K562 (cell line): ENCODE measurements around the gene ZNF280D. TPM values are rescaled to one million over a fixed set of nuclear protein-coding genes. Genes with fewer than 3 reads are reported as not detected.

Source experiments
- ATAC-seq: fragments of 200-7000 bp; cut with Tn5 transposase; 3 replicates; pipeline ENCODE4 v1.9.1; 2020; ENCODE audit warnings: moderate library complexity
- BruUV-seq: library from RNA; stranded (reverse); fragments of 400-500 nt; replicated peaks from 2 replicates; lab custom pipeline; 2021; lab: Mats Ljungman, UMichigan
- CTCF ChIA-PET: fragments of 300-600 bp; formaldehyde crosslinking; extraction: SDS; loops from one replicate; lab custom pipeline; 2021; ENCODE audit warnings: low intra/inter-chr PET ratio; lab: Yijun Ruan, JAX
- POLR2A ChIA-PET: fragments of 300-600, 350-650 bp; sonication (Branson Sonifier 250); formaldehyde crosslinking; extraction: SDS; loops from one replicate; lab custom pipeline; 2021; ENCODE audit warnings: antibody characterized with exemption, inconsistent platforms; lab: Yijun Ruan, JAX
- DNase-seq, 4 experiments: peaks; one replicate each; pipeline versions ENCODE4 v3.0.0 to v3.0.0-alpha.2; 2011 to 2018; ENCODE audit warnings: low spot score in 3 of 4, mixed read lengths in 3 of 4; ENCODE audit errors: extremely low read depth in 1 of 4
- FAIRE-seq: peaks from 2 replicates; lab custom pipeline; 2011; peaks lifted over from hg19 to GRCh38; lab: Jason Lieb, UNC
- H2AFZ ChIP-seq: 2 replicates; pipeline ENCODE4 v1.6.0; 2011; ENCODE audit warnings: low read depth, low read length, control low read depth, inconsistent platforms
- H3K27ac ChIP-seq: fragments of 200-600 bp; 3 replicates; pipeline ENCODE4 v1.8.0; 2011; ENCODE audit warnings: low read depth, mild to moderate bottlenecking, control low read depth, inconsistent platforms, low read length, moderate library complexity, mixed read lengths; ENCODE audit errors: extremely low read depth
- H3K27me3 ChIP-seq, 2 experiments: fragments of 300-600 bp in 1 of 2; 2 replicates in 1 of 2; 3 replicates in 1 of 2; pipeline versions ENCODE4 v1.6.0 to v1.8.0; 2011; ENCODE audit warnings: inconsistent platforms in 2 of 2, low read length in 2 of 2, mild to moderate bottlenecking in 1 of 2, mixed read lengths in 1 of 2, moderate library complexity in 1 of 2; ENCODE audit not compliant: control insufficient read depth in 2 of 2, insufficient read depth in 2 of 2
- H3K36me3 ChIP-seq: fragments of 300-600 bp; 3 replicates; pipeline ENCODE4 v1.8.0; 2011; ENCODE audit warnings: mild to moderate bottlenecking, low read length, inconsistent platforms; ENCODE audit not compliant: control insufficient read depth, insufficient read depth
- H3K4me1 ChIP-seq, 2 experiments: fragments of 200-600 bp in 1 of 2; replicated peaks in 1 of 2; 2 replicates in 1 of 2; 3 replicates in 1 of 2; pipeline versions ENCODE4 v1.5.1 to v1.8.0; 2011; ENCODE audit warnings: inconsistent platforms in 2 of 2, low read length in 2 of 2, mild to moderate bottlenecking in 1 of 2, mixed read lengths in 1 of 2, moderate library complexity in 1 of 2; ENCODE audit not compliant: control insufficient read depth in 2 of 2, insufficient read depth in 2 of 2
- H3K4me2 ChIP-seq: 2 replicates; pipeline ENCODE4 v1.6.1; 2011; ENCODE audit warnings: low read length, control low read depth, inconsistent platforms, mixed read lengths; ENCODE audit not compliant: insufficient read depth
- H3K4me3 ChIP-seq: fragments of 200-600 bp; sonication (generic), shearing (Covaris generic); 2 replicates; pipeline ENCODE4 v1.5.1; 2016; ENCODE audit warnings: control low read depth, inconsistent platforms
- H3K79me2 ChIP-seq: fragments of 200-600 bp; 3 replicates; pipeline ENCODE4 v1.8.0; 2011; ENCODE audit warnings: low read length, inconsistent platforms; ENCODE audit not compliant: control insufficient read depth, insufficient read depth
- H3K9ac ChIP-seq, 2 experiments: 2 replicates each; pipeline versions ENCODE4 v1.6.0 to v1.6.1; 2011; ENCODE audit warnings: low read depth in 2 of 2, low read length in 2 of 2, control low read depth in 1 of 2, inconsistent platforms in 1 of 2, mild to moderate bottlenecking in 1 of 2, mixed read lengths in 1 of 2; ENCODE audit not compliant: insufficient read depth in 1 of 2
- H3K9me1 ChIP-seq: one replicate; pipeline ENCODE4 v1.6.0; 2011; ENCODE audit warnings: inconsistent platforms, mild to moderate bottlenecking, low read length, moderate library complexity; ENCODE audit not compliant: control insufficient read depth, insufficient read depth
- H3K9me3 ChIP-seq: replicated peaks from 2 replicates; pipeline ENCODE4 v1.5.1; 2011; ENCODE audit warnings: low read depth, low read length, inconsistent platforms; ENCODE audit not compliant: control insufficient read depth, insufficient read depth
- H4K20me1 ChIP-seq: replicated peaks from 2 replicates; pipeline ENCODE4 v1.6.1; 2011; ENCODE audit warnings: low read length, inconsistent platforms, mixed read lengths; ENCODE audit not compliant: control insufficient read depth, insufficient read depth
- DACH1 ChIP-seq: fragments of 450-650 bp; IDR thresholded peaks from 2 replicates; pipeline ENCODE4 v1.6.1; 2018; ENCODE audit not compliant: partially characterized antibody
- DNMT1 ChIP-seq: fragments of 450-650 bp; IDR thresholded peaks from 2 replicates; pipeline ENCODE4 v1.6.1; 2016; ENCODE audit warnings: antibody characterized with exemption, mild to moderate bottlenecking
- HDGF ChIP-seq: fragments of 450-650 bp; IDR thresholded peaks from 2 replicates; pipeline ENCODE4 v1.6.1; 2016
- MEF2D ChIP-seq: conservative IDR thresholded peaks from 2 replicates; pipeline ENCODE4 v1.6.1; 2016; ENCODE audit warnings: low read depth, missing genetic modification characterization, missing compliant biosample characterization
- NEUROD1 ChIP-seq: fragments of 150-350 bp; IDR thresholded peaks from 2 replicates; pipeline ENCODE4 v1.6.1; 2014; ENCODE audit warnings: borderline replicate concordance, low read length, low read depth; ENCODE audit not compliant: partially characterized antibody
- RBM15 ChIP-seq: fragments of 200-400 bp; formaldehyde crosslinking; IDR thresholded peaks from 2 replicates; pipeline ENCODE4 v1.6.1; 2018; ENCODE audit warnings: mild to moderate bottlenecking, low read length, moderate library complexity; ENCODE audit not compliant: insufficient read depth
- ZC3H8 ChIP-seq: fragments of 450-650 bp; IDR thresholded peaks from 2 replicates; pipeline ENCODE4 v1.6.1; 2017
- ZNF780A ChIP-seq: fragments of 250-450 bp; sonication (Bioruptor Pico); IDR thresholded peaks from 2 replicates; pipeline ENCODE4 v1.5.0; 2021; ENCODE audit warnings: mild to moderate bottlenecking
- WGBS: fragments of 100-300 bp; shearing (Covaris generic); methylation state at CpG from one replicate; pipeline ENCODE4 v1.1.6; 2016; ENCODE audit warnings: low coverage, mixed read lengths; ENCODE audit not compliant: insufficient coverage; ENCODE audit errors: missing lambda C conversion rate; 5-methylcytosine and 5-hydroxymethylcytosine counted together
- in situ Hi-C: fragments of 300-500 bp; cut with MboI; formaldehyde crosslinking; loops from 4 replicates; pipeline ENCODE4 v1.15.0; 2018; ENCODE audit warnings: inconsistent platforms, mixed read lengths
- intact Hi-C: fragments of 100-400 bp; cut with micrococcal nuclease; formaldehyde crosslinking; loops from 2 replicates; pipeline ENCODE4 v1.14.2; 2022
- polyA plus RNA-seq, 8 experiments: library from polyadenylated mRNA; depleted of rRNA in 4 of 8; stranded (reverse) in 5 of 8; unstranded in 3 of 8; fragments of >200 nt; fragmentation: Nextera tagmentation in 2 of 8; fragmentation: Illumina TruSeq in 1 of 8; extraction: Ambion mirVana in 2 of 8; extraction: Trizol in 1 of 8; gene quantifications; 2 replicates each; pipeline versions ENCODE4 v1.2.1 to v1.2.3, GENCODE V29; 2011 to 2014; ENCODE audit warnings: inconsistent platforms in 1 of 8, missing spikeins in 1 of 8
- total RNA-seq, 7 experiments: library from RNA; depleted of rRNA in 6 of 7; stranded (reverse); fragments of >200 nt in 6 of 7; fragmentation: Illumina TruSeq in 2 of 7; extraction: Trizol in 2 of 7; gene quantifications; 2 replicates each; pipeline versions ENCODE4 v1.2.1 to v1.2.3, GENCODE V29; 2011 to 2021; ENCODE audit warnings: low replicate concordance in 1 of 7
- TF ChIP-seq, protein P1 (sequence below), 2 experiments: fragments of 200-800 bp in 1 of 2; sonication (Bioruptor generic) in 1 of 2; sonication (generic) in 1 of 2; formaldehyde crosslinking in 1 of 2; IDR thresholded peaks in 1 of 2; conservative IDR thresholded peaks in 1 of 2; 2 replicates each; pipeline versions ENCODE4 v1.5.0 to v1.6.1; 2016 to 2020; ENCODE audit warnings: missing compliant biosample characterization in 1 of 2, missing genetic modification characterization in 1 of 2, missing genetic modification reagents in 1 of 2
- TF ChIP-seq, protein P2 (sequence below): sonication (generic); formaldehyde crosslinking; IDR thresholded peaks from 2 replicates; pipeline ENCODE4 v1.8.0; 2022; ENCODE audit warnings: mild to moderate bottlenecking, missing genetic modification reagents
- TF ChIP-seq, protein P3 (sequence below): fragments of 450-650 bp; formaldehyde crosslinking; IDR thresholded peaks from 2 replicates; pipeline ENCODE4 v1.4.0; 2020; ENCODE audit warnings: mild to moderate bottlenecking, mixed read lengths
- TF ChIP-seq, protein P4 (sequence below): fragments of 250-450 bp; sonication (Bioruptor Pico); IDR thresholded peaks from 2 replicates; pipeline ENCODE4 v1.4.0; 2020

The ZNF280D gene
- total and polyA plus RNA-seq, 9 of the 15 experiments (the other 6 are each of a cell fraction or from before 2014, with no cell fraction given): 8.3 to 21.8 (median 18.4) TPM

DNA sequence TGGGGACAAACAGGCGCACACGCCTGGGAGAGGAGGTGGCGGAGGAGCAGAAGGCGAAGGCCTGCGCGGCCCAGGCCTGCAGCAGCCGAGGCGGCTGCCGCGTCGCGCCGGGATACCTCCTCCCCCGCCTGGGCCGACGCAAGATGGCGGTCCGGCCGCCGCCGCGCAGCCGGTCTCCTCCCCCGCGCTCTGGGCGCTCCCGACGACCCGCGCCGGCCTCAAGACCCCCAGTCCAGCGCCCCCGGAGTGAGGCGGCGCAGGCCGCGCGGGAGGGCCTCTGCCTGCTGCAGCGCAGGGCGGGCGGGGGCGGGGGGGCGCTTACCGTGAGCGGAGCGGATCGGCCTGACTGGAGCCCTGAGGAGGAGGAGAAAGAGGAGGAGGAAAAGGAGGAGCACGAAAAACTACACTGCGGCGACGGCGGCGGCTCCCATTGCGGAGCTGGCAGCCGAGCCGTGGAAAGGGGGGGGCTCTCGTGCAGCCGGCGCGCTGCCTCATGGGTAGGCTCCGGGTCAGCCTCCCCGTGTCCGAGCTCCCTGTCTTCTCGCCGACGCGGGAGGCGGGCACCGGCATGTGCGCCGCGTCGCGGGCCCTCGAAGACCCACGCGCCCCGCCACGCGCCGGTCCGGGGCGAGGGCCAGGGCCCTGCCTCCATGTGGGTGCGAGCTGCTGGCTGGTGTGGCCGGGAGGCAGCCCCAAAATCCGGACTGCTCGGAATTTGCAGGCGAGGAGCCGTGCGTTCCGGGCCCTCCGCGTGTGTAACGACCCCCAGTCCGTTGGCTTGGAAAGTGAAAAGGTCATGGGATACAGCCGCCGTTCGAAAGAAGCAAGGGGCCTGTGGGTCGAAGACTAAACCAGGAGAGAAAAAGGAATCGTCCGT, at the start of gene ZNF280D (continued):
- TF ChIP-seq HDGF (no peak), ZC3H8 (no peak), MEF2D (tag) (no peak), DNMT1 (no peak)

DNA sequence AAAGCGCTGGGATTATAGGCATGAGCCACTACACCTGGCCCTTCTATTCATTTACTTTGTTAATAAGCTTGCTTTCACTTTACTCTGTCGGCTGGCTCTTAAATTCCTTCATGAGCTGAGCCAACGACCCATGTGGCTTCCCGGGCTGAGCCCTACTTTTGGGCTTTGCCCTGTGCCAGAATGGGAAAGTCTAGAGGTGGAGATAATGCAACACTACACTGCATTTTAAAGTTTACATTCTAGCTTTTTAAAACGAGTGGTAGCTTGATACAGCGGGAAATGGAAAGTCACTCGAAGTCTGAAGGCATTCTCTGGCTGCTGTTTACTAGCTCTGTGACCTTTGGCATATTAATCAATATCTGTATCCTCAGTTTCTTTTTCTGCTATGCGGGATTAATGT, 49.0 kb upstream of the ZNF280D start:
- no peaks in the 10 kb centered on the region for H4K20me1 ChIP-seq
- ATAC-seq (no peak), FAIRE-seq (no peak), DNase-seq (no peak)
- BruUV-seq: no TSS peak
- H3K4me3 ChIP-seq: no peak overlapping the region
- peaks cover 0 to 22% of the 10 kb centered on the region in 2 experiments; a peak in 4 of 5 replicates for H3K4me1 ChIP-seq
- H3K4me2 ChIP-seq: no peak overlapping the region
- H2AFZ ChIP-seq: peak overlapping the region; percentile 88
- no peaks in the 10 kb centered on the region for H3K79me2 ChIP-seq
- WGBS: 61% methylated on average over 8 of the region's 8 CpGs
- CTCF ChIA-PET: no interaction called here
- H3K9ac ChIP-seq: peak overlapping the region in 1 of 2 experiments; percentile 4; a peak in 1 of 4 replicates
- POLR2A ChIA-PET: interaction anchor here (0.7 kb wide), 1 partner anchor 53 kb away, joined by 3 read pairs; no protein-coding TSS in a partner anchor
- intact Hi-C loops: loop anchor here (2.0 kb wide), 1 partner anchor 46 kb away; no protein-coding TSS in a partner anchor
- H3K27ac ChIP-seq: peak overlapping the region; percentile 6; the same call in 1 of the 3 replicates
- H3K9me3 ChIP-seq: no peaks in the 10 kb centered on the region
- in situ Hi-C loops: no loop called here
- H3K36me3 ChIP-seq: no peaks in the 10 kb centered on the region
- no peaks in the 10 kb centered on the region for H3K9me1 ChIP-seq
- no peaks in the 10 kb centered on the region for H3K27me3 ChIP-seq
- TF ChIP-seq, protein P1, sequence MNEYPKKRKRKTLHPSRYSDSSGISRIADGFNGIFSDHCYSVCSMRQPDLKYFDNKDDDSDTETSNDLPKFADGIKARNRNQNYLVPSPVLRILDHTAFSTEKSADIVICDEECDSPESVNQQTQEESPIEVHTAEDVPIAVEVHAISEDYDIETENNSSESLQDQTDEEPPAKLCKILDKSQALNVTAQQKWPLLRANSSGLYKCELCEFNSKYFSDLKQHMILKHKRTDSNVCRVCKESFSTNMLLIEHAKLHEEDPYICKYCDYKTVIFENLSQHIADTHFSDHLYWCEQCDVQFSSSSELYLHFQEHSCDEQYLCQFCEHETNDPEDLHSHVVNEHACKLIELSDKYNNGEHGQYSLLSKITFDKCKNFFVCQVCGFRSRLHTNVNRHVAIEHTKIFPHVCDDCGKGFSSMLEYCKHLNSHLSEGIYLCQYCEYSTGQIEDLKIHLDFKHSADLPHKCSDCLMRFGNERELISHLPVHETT (CRISPR knock-in tag; conservative IDR thresholded peaks at IDR 0.05 in 1 of 2, IDR thresholded peaks at IDR 0.05 in 1 of 2): no peak
- TF ChIP-seq RBM15 (no peak), DACH1 (no peak), NEUROD1 (no peak), ZNF780A (CRISPR knock-in tag) (no peak)
- TF ChIP-seq, protein P2, sequence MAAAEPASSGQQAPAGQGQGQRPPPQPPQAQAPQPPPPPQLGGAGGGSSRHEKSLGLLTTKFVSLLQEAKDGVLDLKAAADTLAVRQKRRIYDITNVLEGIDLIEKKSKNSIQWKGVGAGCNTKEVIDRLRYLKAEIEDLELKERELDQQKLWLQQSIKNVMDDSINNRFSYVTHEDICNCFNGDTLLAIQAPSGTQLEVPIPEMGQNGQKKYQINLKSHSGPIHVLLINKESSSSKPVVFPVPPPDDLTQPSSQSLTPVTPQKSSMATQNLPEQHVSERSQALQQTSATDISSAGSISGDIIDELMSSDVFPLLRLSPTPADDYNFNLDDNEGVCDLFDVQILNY: no peak
- TF ChIP-seq, protein P3, sequence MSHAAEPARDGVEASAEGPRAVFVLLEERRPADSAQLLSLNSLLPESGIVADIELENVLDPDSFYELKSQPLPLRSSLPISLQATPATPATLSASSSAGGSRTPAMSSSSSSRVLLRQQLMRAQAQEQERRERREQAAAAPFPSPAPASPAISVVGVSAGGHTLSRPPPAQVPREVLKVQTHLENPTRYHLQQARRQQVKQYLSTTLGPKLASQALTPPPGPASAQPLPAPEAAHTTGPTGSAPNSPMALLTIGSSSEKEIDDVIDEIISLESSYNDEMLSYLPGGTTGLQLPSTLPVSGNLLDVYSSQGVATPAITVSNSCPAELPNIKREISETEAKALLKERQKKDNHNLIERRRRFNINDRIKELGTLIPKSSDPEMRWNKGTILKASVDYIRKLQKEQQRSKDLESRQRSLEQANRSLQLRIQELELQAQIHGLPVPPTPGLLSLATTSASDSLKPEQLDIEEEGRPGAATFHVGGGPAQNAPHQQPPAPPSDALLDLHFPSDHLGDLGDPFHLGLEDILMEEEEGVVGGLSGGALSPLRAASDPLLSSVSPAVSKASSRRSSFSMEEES (CRISPR knock-in tag): no peak
- TF ChIP-seq, protein P4, sequence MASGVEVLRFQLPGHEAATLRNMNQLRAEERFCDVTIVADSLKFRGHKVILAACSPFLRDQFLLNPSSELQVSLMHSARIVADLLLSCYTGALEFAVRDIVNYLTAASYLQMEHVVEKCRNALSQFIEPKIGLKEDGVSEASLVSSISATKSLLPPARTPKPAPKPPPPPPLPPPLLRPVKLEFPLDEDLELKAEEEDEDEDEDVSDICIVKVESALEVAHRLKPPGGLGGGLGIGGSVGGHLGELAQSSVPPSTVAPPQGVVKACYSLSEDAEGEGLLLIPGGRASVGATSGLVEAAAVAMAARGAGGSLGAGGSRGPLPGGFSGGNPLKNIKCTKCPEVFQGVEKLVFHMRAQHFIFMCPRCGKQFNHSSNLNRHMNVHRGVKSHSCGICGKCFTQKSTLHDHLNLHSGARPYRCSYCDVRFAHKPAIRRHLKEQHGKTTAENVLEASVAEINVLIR (CRISPR knock-in tag): no peak
